Measurements from ENCODE around the gene PRDM11.
A peak's percentile ranks its signal among the peaks of the same experiment; 100 is the strongest.

PRDM11 gene

GRCh38 chr11:45269678-45270077 lies 123.2 kb downstream of the PRDM11 start:
- no peak for DNase-seq

GRCh38 chr11:45270946-45271716 lies 124.7 kb downstream of the PRDM11 start:
- no peak for DNase-seq

- DNase-seq, result no peak
These were observed 126.3 kb downstream of the PRDM11 start for GRCh38 chr11:45272701-45273100.

GRCh38 chr11:45273509-45273908 lies 127.1 kb downstream of the PRDM11 start:
- DNase-seq, result no peak

DNA sequence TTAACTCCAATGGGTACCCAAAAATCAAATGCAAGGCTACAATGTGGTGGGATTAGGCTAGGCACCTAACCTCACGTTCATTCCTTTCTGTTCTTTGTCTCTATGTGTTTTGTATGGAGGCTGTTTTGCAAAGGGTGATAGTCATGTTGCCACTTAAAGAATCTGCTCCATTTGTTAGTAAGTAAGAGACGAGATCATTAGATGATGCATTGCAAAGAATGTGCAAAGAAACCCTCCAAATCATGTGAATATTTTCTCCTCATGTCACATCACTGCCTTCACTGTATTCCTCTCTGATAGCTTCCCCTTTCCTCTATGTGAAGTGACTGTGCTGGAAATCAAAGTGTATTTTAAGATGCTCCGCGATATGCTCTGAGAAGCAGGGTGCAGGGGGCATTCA lies 127.8 kb downstream of the PRDM11 start:
- DNase-seq, result no peak

DNA sequence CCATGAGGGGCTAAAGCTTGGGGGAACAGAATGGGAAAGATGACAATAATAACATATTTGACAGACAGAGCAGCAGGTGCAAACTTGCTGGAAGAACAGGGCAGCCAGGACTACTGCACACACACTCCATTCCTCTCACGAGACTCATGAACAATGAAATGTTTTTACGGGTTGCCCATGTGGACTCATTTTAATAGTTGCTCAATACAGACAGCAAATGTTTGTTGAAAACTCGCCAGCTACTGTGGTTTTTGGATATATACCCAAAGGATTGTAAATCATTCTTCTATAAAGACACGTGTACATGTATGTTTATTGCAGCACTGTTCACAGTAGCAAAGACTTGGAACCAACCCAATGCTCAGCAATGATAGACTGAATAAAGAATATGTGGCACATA lies 129.4 kb downstream of the PRDM11 start:
- DNase-seq, result no peak

GRCh38 chr11:45278714-45279113 lies 132.3 kb downstream of the PRDM11 start:
- DNase-seq, result no peak

- DNase-seq, result no peak
These were observed 133.2 kb downstream of the PRDM11 start for GRCh38 chr11:45279645-45280044.

DNA sequence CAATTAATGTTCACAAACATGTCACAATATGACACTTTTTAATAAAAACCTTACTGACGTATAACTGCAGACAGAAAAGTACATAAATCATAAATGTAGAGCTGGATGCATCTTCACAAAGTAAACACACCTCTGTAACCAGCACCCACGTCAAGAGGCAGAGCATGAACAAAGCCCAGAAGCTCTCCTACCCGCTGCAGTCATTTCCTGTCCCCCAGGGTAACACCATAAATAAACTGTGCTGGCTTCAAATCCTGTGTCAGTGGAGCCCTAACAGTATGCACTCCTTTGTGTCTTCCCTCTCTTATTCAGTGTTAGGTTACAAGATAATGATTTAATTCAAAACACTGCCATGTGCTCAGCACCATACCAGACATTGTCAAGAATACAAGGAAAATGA lies 134.0 kb downstream of the PRDM11 start:
- DNase-seq, result peak; percentile 26

DNA sequence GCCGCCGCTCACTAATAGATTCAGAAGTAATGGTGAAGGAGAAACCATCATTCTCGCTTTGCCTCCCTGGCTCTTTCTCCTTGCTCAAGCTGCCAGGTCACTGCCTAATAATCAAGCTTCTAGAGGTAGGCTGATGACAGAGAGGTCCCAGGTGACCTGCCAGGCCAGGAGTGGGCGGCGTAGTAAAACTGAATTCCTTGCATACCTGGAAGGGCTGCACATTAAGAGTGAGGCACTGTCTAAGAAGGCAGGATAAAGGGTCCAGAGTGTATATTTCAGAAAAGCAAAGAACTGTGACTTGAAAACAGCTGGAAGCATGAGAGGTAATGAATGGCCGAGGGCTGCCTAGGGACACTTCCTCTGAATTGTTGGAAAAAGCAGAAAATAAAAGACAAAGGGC lies 135.6 kb downstream of the PRDM11 start:
- no peak for DNase-seq

All from NCI-H2171 treated with DMSO at 0.1 percent for 48 hours (cell line).